Measurements from ENCODE around the gene SPDYE1. TPM values are rescaled to one million over a fixed set of nuclear protein-coding genes. Genes with fewer than 3 reads are reported as not detected.

SPDYE1 gene
- total and polyA plus RNA-seq, 2 of the 13 experiments (the other 11 are each of a cell fraction or from before 2014, with no cell fraction given) = not detected

DNA sequence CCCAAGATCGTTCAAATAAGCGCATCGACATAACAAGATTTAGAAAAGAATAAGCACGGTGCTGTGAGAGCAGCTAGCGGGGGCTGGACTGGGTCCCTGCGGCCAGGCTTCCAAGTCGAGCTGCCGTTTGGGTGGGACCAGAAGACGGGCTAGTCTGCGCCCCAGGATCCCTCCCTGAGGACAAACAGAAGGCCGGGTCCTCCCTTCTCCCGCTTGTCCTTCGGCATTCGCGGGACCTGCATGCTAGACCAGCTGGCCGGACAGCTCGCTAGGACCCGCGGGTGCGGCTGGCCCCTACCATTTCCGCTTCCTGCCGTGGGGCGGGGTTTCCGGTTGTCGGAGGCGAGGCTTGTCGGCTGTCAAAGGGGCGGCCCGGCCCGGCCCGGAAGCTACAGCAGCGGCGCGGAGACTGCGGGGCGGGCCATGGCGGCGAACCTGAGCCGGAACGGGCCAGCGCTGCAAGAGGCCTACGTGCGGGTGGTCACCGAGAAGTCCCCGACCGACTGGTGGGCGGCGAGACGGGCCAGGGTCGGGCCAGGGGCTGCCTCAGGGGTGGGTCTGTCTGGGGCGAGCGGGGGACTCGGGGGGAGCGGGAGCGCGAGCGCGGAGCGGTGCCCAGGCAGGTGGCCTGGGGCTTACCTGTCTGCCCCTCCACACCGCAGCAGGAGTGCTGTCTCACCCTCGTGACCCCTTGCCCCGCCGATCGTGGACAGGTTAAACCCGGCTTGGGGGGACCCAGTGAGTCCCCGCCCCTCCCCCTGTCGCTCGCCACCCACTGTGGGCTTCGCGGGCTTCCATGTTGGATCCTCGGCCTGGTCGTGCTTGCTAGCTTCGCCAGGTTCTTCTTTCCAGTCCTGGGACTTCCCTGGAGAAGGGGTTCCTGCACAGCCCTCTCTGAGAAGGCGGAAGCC, 46.9 kb downstream of the SPDYE1 start, which contains the start of gene DBNL (continued):
- TF ChIP-seq, protein P1, sequence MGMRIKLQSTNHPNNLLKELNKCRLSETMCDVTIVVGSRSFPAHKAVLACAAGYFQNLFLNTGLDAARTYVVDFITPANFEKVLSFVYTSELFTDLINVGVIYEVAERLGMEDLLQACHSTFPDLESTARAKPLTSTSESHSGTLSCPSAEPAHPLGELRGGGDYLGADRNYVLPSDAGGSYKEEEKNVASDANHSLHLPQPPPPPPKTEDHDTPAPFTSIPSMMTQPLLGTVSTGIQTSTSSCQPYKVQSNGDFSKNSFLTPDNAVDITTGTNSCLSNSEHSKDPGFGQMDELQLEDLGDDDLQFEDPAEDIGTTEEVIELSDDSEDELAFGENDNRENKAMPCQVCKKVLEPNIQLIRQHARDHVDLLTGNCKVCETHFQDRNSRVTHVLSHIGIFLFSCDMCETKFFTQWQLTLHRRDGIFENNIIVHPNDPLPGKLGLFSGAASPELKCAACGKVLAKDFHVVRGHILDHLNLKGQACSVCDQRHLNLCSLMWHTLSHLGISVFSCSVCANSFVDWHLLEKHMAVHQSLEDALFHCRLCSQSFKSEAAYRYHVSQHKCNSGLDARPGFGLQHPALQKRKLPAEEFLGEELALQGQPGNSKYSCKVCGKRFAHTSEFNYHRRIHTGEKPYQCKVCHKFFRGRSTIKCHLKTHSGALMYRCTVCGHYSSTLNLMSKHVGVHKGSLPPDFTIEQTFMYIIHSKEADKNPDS (CRISPR knock-in tag; IDR thresholded peaks at IDR 0.05) = no peak
- TF ChIP-seq RFXAP (CRISPR knock-in tag; IDR thresholded peaks at IDR 0.05; ENCODE audit: borderline replicate concordance) (peak; percentile 66; the same call in 1 of the 2 replicates), ZNF124 (CRISPR knock-in tag; IDR thresholded peaks at IDR 0.05) (no peak; the same call in 1 of the 2 replicates), CBX1 (IDR thresholded peaks at IDR 0.05; ENCODE audit: low read depth) (peak; percentile 56), ZNF430 (CRISPR knock-in tag; IDR thresholded peaks at IDR 0.05) (peak; percentile 70), MTF1 (CRISPR knock-in tag; IDR thresholded peaks at IDR 0.05) (peak; percentile 50; the same call in 1 of the 2 replicates), TRIM24 (CRISPR knock-in tag; IDR thresholded peaks at IDR 0.05) (no peak), ZNF205 (CRISPR knock-in tag; IDR thresholded peaks at IDR 0.05) (no peak), ZNF251 (CRISPR knock-in tag; IDR thresholded peaks at IDR 0.05) (no peak), HHEX (CRISPR knock-in tag; IDR thresholded peaks at IDR 0.05) (no peak), ZNF841 (CRISPR knock-in tag; IDR thresholded peaks at IDR 0.05; ENCODE audit: borderline replicate concordance) (no peak), MAF1 (CRISPR knock-in tag; IDR thresholded peaks at IDR 0.05; ENCODE audit: borderline replicate concordance) (no peak; the same call in 1 of the 2 replicates), PLRG1 (conservative IDR thresholded peaks at IDR 0.05) (no peak), SAP130 (CRISPR knock-in tag; IDR thresholded peaks at IDR 0.05; ENCODE audit: low read depth) (peak; percentile 97), ZNF816 (CRISPR knock-in tag; IDR thresholded peaks at IDR 0.05; ENCODE audit: borderline replicate concordance) (no peak), BCL6 (CRISPR knock-in tag; IDR thresholded peaks at IDR 0.05) (no peak), MBD4 (IDR thresholded peaks at IDR 0.05; ENCODE audit: borderline replicate concordance, low read length) (no peak), NRL (CRISPR knock-in tag; IDR thresholded peaks at IDR 0.05; ENCODE audit: borderline replicate concordance) (peak; percentile 78; the same call in 1 of the 2 replicates), ZNF121 (CRISPR knock-in tag; IDR thresholded peaks at IDR 0.05) (peak; percentile 87)
- TF ChIP-seq, protein P2, sequence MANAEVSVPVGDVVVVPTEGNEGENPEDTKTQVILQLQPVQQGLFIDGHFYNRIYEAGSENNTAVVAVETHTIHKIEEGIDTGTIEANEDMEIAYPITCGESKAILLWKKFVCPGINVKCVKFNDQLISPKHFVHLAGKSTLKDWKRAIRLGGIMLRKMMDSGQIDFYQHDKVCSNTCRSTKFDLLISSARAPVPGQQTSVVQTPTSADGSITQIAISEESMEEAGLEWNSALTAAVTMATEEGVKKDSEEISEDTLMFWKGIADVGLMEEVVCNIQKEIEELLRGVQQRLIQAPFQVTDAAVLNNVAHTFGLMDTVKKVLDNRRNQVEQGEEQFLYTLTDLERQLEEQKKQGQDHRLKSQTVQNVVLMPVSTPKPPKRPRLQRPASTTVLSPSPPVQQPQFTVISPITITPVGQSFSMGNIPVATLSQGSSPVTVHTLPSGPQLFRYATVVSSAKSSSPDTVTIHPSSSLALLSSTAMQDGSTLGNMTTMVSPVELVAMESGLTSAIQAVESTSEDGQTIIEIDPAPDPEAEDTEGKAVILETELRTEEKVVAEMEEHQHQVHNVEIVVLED (CRISPR knock-in tag; IDR thresholded peaks at IDR 0.05; ENCODE audit: borderline replicate concordance) = peak; percentile 72; the same call in 1 of the 2 replicates
- TF ChIP-seq, protein P3, sequence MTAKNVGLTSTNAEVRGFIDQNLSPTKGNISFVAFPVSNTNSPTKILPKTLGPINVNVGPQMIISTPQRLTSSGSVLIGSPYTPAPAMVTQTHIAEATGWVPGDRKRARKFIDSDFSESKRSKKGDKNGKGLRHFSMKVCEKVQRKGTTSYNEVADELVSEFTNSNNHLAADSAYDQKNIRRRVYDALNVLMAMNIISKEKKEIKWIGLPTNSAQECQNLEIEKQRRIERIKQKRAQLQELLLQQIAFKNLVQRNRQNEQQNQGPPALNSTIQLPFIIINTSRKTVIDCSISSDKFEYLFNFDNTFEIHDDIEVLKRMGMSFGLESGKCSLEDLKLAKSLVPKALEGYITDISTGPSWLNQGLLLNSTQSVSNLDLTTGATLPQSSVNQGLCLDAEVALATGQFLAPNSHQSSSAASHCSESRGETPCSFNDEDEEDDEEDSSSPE (CRISPR knock-in tag; IDR thresholded peaks at IDR 0.05) = peak; percentile 63; the same call in 1 of the 2 replicates
- TF ChIP-seq, protein P4, sequence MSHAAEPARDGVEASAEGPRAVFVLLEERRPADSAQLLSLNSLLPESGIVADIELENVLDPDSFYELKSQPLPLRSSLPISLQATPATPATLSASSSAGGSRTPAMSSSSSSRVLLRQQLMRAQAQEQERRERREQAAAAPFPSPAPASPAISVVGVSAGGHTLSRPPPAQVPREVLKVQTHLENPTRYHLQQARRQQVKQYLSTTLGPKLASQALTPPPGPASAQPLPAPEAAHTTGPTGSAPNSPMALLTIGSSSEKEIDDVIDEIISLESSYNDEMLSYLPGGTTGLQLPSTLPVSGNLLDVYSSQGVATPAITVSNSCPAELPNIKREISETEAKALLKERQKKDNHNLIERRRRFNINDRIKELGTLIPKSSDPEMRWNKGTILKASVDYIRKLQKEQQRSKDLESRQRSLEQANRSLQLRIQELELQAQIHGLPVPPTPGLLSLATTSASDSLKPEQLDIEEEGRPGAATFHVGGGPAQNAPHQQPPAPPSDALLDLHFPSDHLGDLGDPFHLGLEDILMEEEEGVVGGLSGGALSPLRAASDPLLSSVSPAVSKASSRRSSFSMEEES (CRISPR knock-in tag; IDR thresholded peaks at IDR 0.05) = peak; percentile 44
- TF ChIP-seq, protein P5, sequence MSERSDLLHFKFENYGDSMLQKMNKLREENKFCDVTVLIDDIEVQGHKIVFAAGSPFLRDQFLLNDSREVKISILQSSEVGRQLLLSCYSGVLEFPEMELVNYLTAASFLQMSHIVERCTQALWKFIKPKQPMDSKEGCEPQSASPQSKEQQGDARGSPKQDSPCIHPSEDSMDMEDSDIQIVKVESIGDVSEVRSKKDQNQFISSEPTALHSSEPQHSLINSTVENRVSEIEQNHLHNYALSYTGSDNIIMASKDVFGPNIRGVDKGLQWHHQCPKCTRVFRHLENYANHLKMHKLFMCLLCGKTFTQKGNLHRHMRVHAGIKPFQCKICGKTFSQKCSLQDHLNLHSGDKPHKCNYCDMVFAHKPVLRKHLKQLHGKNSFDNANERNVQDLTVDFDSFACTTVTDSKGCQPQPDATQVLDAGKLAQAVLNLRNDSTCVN (CRISPR knock-in tag; IDR thresholded peaks at IDR 0.05; ENCODE audit: borderline replicate concordance) = no peak
